SK-N-MC (cell line): ENCODE measurements around the gene SLITRK4.

Source experiments
- EZH2 ChIP-seq: fragments of 200-600 bp; sonication (generic); IDR thresholded peaks from one replicate; pipeline ENCODE4 v1.6.1; 2017; ENCODE audit warnings: antibody characterized with exemption
- POLR2AphosphoS5 ChIP-seq: IDR thresholded peaks from 2 replicates; pipeline ENCODE4 v1.6.1; 2012; ENCODE audit warnings: mild to moderate bottlenecking, low read depth, low read length, borderline replicate concordance

GRCh38 chrX:143580266-143580665 is 55.6 kb downstream of the SLITRK4 start:
- no peak for TF ChIP-seq EZH2
- TF ChIP-seq POLR2AphosphoS5: no peak
